Muscle layer of colon (tissue), 2 donors: ENCODE data around the gene RAB12.

ENCODE experiments used
- H3K27ac ChIP-seq: one replicate; pipeline ENCODE4 v1.7.0; 2013; ENCODE audit warnings: low read depth, mild to moderate bottlenecking, low read length, moderate library complexity
- H3K27me3 ChIP-seq, 2 donors: one replicate each; pipeline ENCODE4 v1.7.0; 2013; ENCODE audit warnings: low read length in 2 of 2, mild to moderate bottlenecking in 2 of 2; ENCODE audit not compliant: insufficient read depth in 2 of 2, control insufficient read depth in 1 of 2
- H3K36me3 ChIP-seq: one replicate; pipeline ENCODE4 v1.7.0; 2013; ENCODE audit warnings: mild to moderate bottlenecking, low read length; ENCODE audit not compliant: insufficient read depth
- H3K4me1 ChIP-seq: one replicate; pipeline ENCODE4 v1.7.0; 2013; ENCODE audit warnings: mild to moderate bottlenecking, low read length; ENCODE audit not compliant: insufficient read depth
- H3K4me3 ChIP-seq, 2 donors: one replicate each; pipeline ENCODE4 v1.7.0; 2013; ENCODE audit warnings: low read length in 2 of 2, low read depth in 1 of 2, mild to moderate bottlenecking in 1 of 2, moderate library complexity in 1 of 2
- H3K9ac ChIP-seq: one replicate; pipeline ENCODE4 v1.7.0; 2013; ENCODE audit warnings: low read length
- H3K9me3 ChIP-seq: one replicate; pipeline ENCODE4 v1.7.0; 2013; ENCODE audit warnings: mild to moderate bottlenecking, low read length
- donor health status: abdominal sarcoma.
- donor health status: Adenocarcinoma of cecum.

RAB12 gene

GRCh38 chr18:8656232-8656631 lies 47.0 kb downstream of the RAB12 start:
- no peak overlapping the region for H3K27ac ChIP-seq
- H3K9ac ChIP-seq: no peak overlapping the region
- H3K27me3 ChIP-seq: no peaks in the 10 kb centered on the region
- H3K4me3 ChIP-seq: no peak overlapping the region
- no peaks in the 10 kb centered on the region for H3K36me3 ChIP-seq
- H3K9me3 ChIP-seq: no peaks in the 10 kb centered on the region
- H3K4me1 ChIP-seq: no peaks in the 10 kb centered on the region

GRCh38 chr18:8657050-8657820 lies 48.0 kb downstream of the RAB12 start:
- Histone ChIP-seq H3K4me1 (no peaks in the 10 kb centered on the region), H3K4me3 (no peak overlapping the region), H3K9ac (no peak overlapping the region), H3K36me3 (no peaks in the 10 kb centered on the region), H3K9me3 (no peaks in the 10 kb centered on the region), H3K27ac (no peak overlapping the region), H3K27me3 (no peaks in the 10 kb centered on the region)

DNA sequence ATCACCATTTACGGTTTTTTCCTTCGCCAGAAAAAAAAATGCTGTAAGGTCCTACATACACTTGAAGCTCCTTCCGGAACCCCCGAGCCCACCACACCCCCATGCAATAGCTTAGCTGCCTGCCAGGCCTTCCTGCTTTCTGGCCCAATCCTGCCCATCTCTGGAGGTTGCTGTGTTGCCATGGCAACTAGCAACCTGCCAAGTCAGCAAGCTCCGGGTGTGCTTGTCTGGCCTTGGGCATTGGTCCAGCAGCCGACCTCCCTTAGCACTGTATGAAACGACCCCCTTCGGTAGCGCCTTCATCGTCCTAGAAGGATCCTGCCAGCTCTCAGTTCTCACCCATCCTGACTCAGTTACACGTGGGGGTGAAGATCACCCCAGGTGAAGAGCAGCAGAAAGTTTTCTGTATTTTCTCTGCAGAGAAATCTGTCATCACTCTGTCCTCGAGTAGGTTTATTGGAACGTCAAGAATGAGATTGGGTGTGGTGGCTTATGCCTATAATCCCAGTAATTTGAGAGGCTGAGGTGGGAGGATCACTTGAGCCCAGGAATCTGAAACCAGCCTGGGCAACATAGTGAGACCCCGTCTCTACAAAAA lies 48.7 kb downstream of the RAB12 start:
- Histone ChIP-seq H3K27ac (no peak overlapping the region), H3K36me3 (no peaks in the 10 kb centered on the region), H3K27me3 (no peaks in the 10 kb centered on the region), H3K4me1 (no peaks in the 10 kb centered on the region), H3K4me3 (no peak overlapping the region), H3K9me3 (no peaks in the 10 kb centered on the region), H3K9ac (no peak overlapping the region)

- H3K27me3 ChIP-seq: no peaks in the 10 kb centered on the region
- no peaks in the 10 kb centered on the region for H3K4me1 ChIP-seq
- no peaks in the 10 kb centered on the region for H3K36me3 ChIP-seq
- H3K27ac ChIP-seq: no peak overlapping the region
- H3K9me3 ChIP-seq: no peaks in the 10 kb centered on the region
- H3K9ac ChIP-seq: no peak overlapping the region
- no peak overlapping the region for H3K4me3 ChIP-seq
Measured at GRCh38 chr18:8658858-8659485, 49.7 kb downstream of the RAB12 start.

- Histone ChIP-seq H3K9ac (no peak overlapping the region), H3K4me1 (no peaks in the 10 kb centered on the region), H3K9me3 (no peaks in the 10 kb centered on the region), H3K27ac (no peak overlapping the region), H3K4me3 (no peak overlapping the region), H3K36me3 (no peaks in the 10 kb centered on the region), H3K27me3 (no peaks in the 10 kb centered on the region)
Measured at GRCh38 chr18:8659609-8660242, 50.5 kb downstream of the RAB12 start.

DNA sequence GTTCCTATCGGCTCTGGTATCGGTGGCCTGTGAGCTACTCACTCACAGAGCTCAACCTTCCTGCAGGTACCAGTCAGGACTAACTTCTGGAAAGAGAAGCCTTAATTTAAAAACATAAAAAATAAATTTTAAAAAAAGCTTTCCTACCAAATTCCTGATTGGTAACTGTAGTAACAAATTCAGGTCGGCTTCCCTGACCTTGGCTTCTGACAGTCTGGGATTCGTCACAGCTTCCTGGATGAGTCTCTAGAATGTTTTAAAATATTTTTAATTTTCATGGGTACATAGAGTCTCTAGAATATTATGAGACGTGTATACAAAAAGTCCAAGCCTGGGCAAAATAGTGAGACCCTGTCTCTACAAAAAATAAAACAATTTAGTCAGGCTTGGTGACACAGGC lies 51.1 kb downstream of the RAB12 start:
- no peaks in the 10 kb centered on the region for H3K4me1 ChIP-seq

DNA sequence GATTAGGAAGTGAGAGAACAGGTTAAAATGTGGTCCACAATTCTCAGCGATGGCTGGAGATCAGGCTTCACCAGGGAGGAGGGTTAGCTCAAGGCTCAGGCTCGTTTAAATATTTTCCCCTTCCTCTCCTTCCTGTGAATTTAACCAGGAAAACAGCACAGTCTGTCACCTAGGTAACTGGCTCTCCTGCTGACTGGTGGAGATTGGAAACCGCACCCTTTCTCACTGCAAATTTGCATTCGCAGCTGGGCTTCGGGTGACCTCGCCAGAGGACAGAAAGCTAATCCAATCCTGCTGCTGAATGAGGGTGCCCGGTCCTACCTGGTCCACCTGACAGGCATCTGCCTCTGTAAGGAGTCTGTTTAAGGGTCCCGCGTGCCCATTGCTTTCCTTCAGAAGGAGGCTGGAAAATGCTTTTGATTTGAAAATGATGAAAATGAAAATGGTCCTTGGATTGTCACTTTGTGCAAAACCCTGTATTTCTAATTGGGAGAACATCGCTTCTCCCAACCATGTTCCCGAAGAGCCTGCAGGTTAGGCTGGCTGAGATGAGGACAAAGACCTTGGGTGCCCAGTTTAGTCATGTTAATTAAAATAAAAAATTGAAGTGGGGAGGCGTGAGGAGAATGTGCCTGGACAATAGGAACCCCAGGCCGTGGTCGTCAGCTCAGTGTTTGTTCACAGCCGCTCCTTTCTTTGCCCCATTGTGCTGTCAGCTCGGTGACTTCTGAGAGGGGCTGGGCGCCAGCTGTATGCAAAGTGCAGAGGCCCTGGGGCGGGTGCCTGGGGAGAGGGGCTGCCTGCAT lies 52.7 kb downstream of the RAB12 start:
- Histone ChIP-seq H3K4me1 (no peaks in the 10 kb centered on the region), H3K4me3 (no peak overlapping the region), H3K9me3 (no peaks in the 10 kb centered on the region), H3K9ac (no peak overlapping the region), H3K36me3 (no peaks in the 10 kb centered on the region), H3K27ac (no peak overlapping the region), H3K27me3 (no peaks in the 10 kb centered on the region)

More for the DNA sequence above, 51.1 kb downstream of the RAB12 start:
- Histone ChIP-seq H3K9ac (no peak overlapping the region), H3K9me3 (no peaks in the 10 kb centered on the region), H3K27me3 (no peaks in the 10 kb centered on the region), H3K27ac (no peak overlapping the region), H3K36me3 (no peaks in the 10 kb centered on the region), H3K4me3 (no peak overlapping the region)

- H3K27ac ChIP-seq: no peak overlapping the region
Measured at GRCh38 chr18:8662560-8663255, 53.5 kb downstream of the RAB12 start.

DNA sequence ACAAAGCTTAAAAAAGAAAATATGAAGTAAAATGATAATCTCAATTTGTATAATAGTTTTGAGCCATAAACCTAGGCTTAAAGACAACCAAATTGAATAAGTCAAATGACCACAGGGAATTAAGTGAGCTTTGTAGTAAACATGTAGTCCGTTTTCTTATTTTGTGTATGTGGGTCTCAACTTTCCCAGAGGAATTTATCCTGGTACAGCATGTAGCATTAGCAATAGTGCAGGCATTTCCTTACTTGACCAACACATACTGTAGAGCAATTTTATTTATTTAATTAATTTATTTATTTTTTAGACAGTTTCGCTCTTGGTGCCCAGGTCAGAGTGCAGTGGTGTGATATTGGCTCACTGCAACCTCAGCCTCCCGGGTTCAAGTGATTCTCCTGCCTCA lies 58.6 kb downstream of the RAB12 start:
- H3K9me3 ChIP-seq: no peaks in the 10 kb centered on the region
- H3K4me3 ChIP-seq: no peak overlapping the region
- no peaks in the 10 kb centered on the region for H3K4me1 ChIP-seq
- no peak overlapping the region for H3K9ac ChIP-seq
- no peaks in the 10 kb centered on the region for H3K27me3 ChIP-seq
- H3K36me3 ChIP-seq: no peaks in the 10 kb centered on the region
- no peak overlapping the region for H3K27ac ChIP-seq

More at GRCh38 chr18:8662560-8663255, 53.5 kb downstream of the RAB12 start:
- Histone ChIP-seq H3K27me3 (no peaks in the 10 kb centered on the region), H3K9ac (no peak overlapping the region), H3K9me3 (no peaks in the 10 kb centered on the region), H3K36me3 (no peaks in the 10 kb centered on the region), H3K4me1 (no peaks in the 10 kb centered on the region), H3K4me3 (no peak overlapping the region)

GRCh38 chr18:8668381-8668780 lies 59.1 kb downstream of the RAB12 start:
- Histone ChIP-seq H3K27ac (no peak overlapping the region), H3K36me3 (no peaks in the 10 kb centered on the region), H3K9ac (no peak overlapping the region), H3K4me3 (no peak overlapping the region), H3K4me1 (no peaks in the 10 kb centered on the region), H3K27me3 (no peaks in the 10 kb centered on the region), H3K9me3 (no peaks in the 10 kb centered on the region)
